Measurements from ENCODE around the gene ITGB4. TPM values are rescaled to one million over a fixed set of nuclear protein-coding genes. Genes with fewer than 3 reads are reported as not detected.

The ITGB4 gene
- total and polyA plus RNA-seq, 2 of the 13 experiments (the other 11 are each of a cell fraction or from before 2014, with no cell fraction given) = 6.9 to 14.5 TPM

GRCh38 chr17:75753514-75754377 lies 32.5 kb downstream of the ITGB4 start (continued):
- TF ChIP-seq ZNF407 (CRISPR knock-in tag; IDR thresholded peaks at IDR 0.05; ENCODE audit: not compliant biosample characterization) (no peak), ZHX2 (IDR thresholded peaks at IDR 0.05; ENCODE audit: low read depth) (no peak; the same call in 1 of the 2 replicates), ZHX2 (CRISPR knock-in tag; IDR thresholded peaks at IDR 0.05; ENCODE audit: borderline replicate concordance) (0 out of 2 replicates have a peak, but pooled peaks have one; percentile 71), ZNF713 (CRISPR knock-in tag; IDR thresholded peaks at IDR 0.05) (peak; percentile 81; the same call in 1 of the 2 replicates), ZNF432 (CRISPR knock-in tag; IDR thresholded peaks at IDR 0.05; ENCODE audit: borderline replicate concordance) (no peak), ZNF296 (CRISPR knock-in tag; conservative IDR thresholded peaks at IDR 0.05) (no peak), RFX5 (IDR thresholded peaks at IDR 0.05; ENCODE audit: low read depth, low read length) (no peak), ZIK1 (CRISPR knock-in tag; IDR thresholded peaks at IDR 0.05; ENCODE audit: borderline replicate concordance, low read depth) (peak; percentile 86; the same call in 1 of the 2 replicates), ZBTB14 (CRISPR knock-in tag; IDR thresholded peaks at IDR 0.05) (no peak), TARDBP (CRISPR knock-in tag; IDR thresholded peaks at IDR 0.05) (peak; percentile 85), ZNF7 (CRISPR knock-in tag; IDR thresholded peaks at IDR 0.05) (no peak), AGO2 (optimal IDR thresholded peaks at IDR 0.05; ENCODE audit: low read depth, low read length) (peak; percentile 62)
